ENCODE measurements around the gene ADD1. TPM values are rescaled to one million over a fixed set of nuclear protein-coding genes. Genes with fewer than 3 reads are reported as not detected.

ADD1 gene
- total RNA-seq, 4 donors from 2014 or later, result 253 to 402 (median 311) TPM

DNA sequence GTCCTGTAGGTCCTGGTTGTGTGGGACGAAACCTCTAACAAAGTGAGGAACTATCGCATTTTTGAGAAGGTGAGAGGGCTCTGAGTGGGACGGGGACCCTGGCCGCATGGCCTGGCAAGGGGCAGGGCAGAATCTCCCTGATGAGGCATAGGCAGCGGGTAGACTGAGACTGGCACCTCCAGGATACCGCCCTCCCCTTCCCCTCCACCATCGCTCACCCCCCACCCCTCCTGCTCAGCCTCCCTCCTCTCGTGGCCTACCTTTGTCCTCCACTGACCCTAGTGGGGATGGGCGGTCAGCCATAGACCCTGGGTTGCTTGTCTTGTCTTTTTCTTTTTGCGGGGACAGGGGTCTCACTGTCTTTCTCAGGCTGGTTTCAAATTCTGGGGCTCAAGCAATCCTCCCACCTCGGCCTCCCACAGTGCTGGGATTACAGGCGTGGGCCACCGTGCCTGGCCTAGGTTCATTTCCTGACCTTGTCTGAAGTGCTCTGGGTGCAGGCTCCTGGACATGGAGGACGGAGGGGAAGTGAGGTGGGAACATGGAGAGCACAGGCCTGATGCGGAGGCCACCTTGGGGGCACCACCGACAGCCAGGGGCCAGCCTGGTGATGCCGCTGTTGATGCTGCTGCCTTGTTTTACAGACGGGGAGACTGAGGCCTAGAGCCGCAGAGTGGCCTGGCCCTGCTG lies 10.5 kb upstream of the ADD1 start:
- WGBS, result 89% methylated on average over 13 of the region's 19 CpGs
- Histone ChIP-seq H3K4me3 (no peak overlapping the region), H3K27ac (replicated peaks in 1 of 4) (no peak overlapping the region), H3K36me3 (peaks cover 9 to 80% (median 69%) of the 10 kb centered on the region in 4 donors), H3K4me1 (peaks cover 9 to 21% (median 19%) of the 10 kb centered on the region in 4 donors), H3K27me3 (no peaks in the 10 kb centered on the region), H3K9me3 (no peaks in the 10 kb centered on the region)
- no peak for DNase-seq (ENCODE audit: extremely low spot score)
- no peak for TF ChIP-seq POLR2AphosphoS5 (IDR thresholded peaks at IDR 0.05)
- TF ChIP-seq, protein P1, sequence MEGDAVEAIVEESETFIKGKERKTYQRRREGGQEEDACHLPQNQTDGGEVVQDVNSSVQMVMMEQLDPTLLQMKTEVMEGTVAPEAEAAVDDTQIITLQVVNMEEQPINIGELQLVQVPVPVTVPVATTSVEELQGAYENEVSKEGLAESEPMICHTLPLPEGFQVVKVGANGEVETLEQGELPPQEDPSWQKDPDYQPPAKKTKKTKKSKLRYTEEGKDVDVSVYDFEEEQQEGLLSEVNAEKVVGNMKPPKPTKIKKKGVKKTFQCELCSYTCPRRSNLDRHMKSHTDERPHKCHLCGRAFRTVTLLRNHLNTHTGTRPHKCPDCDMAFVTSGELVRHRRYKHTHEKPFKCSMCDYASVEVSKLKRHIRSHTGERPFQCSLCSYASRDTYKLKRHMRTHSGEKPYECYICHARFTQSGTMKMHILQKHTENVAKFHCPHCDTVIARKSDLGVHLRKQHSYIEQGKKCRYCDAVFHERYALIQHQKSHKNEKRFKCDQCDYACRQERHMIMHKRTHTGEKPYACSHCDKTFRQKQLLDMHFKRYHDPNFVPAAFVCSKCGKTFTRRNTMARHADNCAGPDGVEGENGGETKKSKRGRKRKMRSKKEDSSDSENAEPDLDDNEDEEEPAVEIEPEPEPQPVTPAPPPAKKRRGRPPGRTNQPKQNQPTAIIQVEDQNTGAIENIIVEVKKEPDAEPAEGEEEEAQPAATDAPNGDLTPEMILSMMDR (IDR thresholded peaks at IDR 0.05), result no peak
- no peak for TF ChIP-seq POLR2A (IDR thresholded peaks at IDR 0.05; ENCODE audit: low read depth)
- no peak for TF ChIP-seq EP300 (IDR thresholded peaks at IDR 0.05)
- intact Hi-C loops (cut with DNase I), result no loop called here

DNA sequence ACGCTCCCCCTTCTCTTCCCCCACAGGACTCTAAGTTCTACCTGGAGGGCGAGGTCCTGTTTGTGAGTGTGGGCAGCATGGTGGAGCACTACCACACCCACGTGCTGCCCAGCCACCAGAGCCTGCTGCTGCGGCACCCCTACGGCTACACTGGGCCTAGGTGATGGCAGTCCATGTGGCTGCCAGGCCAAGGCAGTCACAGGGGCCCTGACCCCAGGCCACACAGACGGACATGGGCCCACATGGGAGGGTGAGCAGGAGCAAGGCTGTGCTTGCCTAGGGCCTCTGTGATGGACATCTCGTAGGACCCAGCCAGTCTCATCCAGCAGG lies 10.0 kb upstream of the ADD1 start:
- no peak for TF ChIP-seq POLR2A (IDR thresholded peaks at IDR 0.05; ENCODE audit: low read depth)
- TF ChIP-seq POLR2AphosphoS5 (IDR thresholded peaks at IDR 0.05), result no peak
- no peaks in the 10 kb centered on the region for H3K9me3 ChIP-seq
- H3K27ac ChIP-seq (replicated peaks in 1 of 4), result no peak overlapping the region
- H3K4me1 ChIP-seq, result peaks cover 9 to 26% (median 19%) of the 10 kb centered on the region in 4 donors
- intact Hi-C loops (cut with DNase I), result no loop called here
- WGBS, result 100% methylated on average over 2 of the region's 7 CpGs
- H3K27me3 ChIP-seq, result no peaks in the 10 kb centered on the region
- no peak for DNase-seq (ENCODE audit: extremely low spot score)
- no peak overlapping the region for H3K4me3 ChIP-seq
- peaks cover 9 to 74% (median 64%) of the 10 kb centered on the region in 4 donors for H3K36me3 ChIP-seq

DNA sequence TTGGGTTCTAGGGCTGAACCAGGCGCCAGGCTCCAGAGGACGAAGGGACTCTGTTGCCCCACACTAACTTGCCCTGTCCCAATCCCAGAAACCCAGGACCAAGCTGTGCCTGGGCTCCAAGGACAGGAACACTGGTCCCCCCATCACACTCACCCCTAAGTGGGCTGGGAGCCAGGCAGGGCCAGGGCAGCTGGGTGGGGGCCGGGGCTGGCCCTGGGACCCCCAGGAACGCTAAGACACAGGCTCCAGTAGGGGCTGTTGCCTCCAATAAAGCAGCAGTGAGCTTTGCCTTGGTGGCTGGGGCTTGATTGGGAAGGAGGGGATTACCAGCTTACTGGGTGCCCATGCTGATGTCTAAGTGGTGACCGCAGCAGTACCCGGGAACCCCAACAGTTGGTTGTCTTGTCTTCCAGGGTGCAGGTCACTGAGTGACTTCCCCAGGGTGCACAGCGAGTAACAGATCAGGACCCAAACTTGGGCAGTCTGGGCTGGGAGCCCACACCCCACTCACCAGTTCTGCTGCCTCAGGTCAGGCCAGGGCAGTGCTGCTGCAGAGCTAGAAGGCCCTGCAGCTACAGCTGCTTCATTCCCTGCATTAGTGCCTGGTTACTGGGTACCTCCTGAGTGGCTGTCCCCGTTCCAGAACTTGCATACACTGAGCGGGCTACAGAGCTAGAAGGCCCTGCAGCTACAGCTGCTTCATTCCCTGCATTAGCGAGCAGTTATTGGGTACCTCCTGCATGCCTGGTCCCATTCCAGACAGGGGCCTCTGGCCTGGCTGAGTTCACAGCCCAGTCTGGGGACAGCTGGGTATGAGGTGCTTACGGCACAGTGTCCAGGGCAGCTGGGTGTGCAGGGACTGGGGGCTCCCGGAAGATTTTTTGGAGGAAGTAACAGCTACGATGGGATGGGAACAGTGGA lies 9.4 kb upstream of the ADD1 start:
- Histone ChIP-seq H3K4me3 (no peak overlapping the region), H3K27me3 (no peaks in the 10 kb centered on the region), H3K4me1 (peaks cover 9 to 28% (median 19%) of the 10 kb centered on the region in 4 donors), H3K9me3 (no peaks in the 10 kb centered on the region), H3K27ac (replicated peaks in 1 of 4) (no peak overlapping the region), H3K36me3 (peaks cover 9 to 68% (median 57%) of the 10 kb centered on the region in 4 donors)
- intact Hi-C loops (cut with DNase I), result no loop called here
- DNase-seq (ENCODE audit: extremely low spot score), result no peak
- TF ChIP-seq POLR2A (IDR thresholded peaks at IDR 0.05; ENCODE audit: low read depth) (no peak), POLR2AphosphoS5 (IDR thresholded peaks at IDR 0.05) (no peak), EP300 (IDR thresholded peaks at IDR 0.05) (no peak)
- TF ChIP-seq, protein P1 (IDR thresholded peaks at IDR 0.05), result no peak
- WGBS, result 89% methylated on average over 7 of the region's 13 CpGs

DNA sequence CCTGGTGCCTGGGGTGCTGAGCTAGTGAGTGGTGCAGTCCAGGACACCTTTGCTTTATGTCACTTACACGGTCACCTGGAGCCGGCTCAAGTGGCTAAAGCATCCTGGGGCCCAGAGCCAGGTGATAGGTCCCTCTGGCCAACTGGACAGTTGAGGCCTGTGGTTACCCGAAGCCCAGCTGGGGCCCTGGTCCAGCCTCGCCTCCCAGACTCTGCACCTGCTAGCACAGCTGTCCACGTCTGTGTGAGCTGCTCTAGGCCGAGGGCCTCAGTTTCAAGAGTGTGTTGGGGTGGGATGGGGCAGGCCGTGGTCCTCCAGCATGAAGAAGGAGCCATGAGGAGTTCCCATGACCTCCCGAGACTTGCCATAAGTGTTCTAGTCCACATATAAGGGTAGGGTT lies 7.7 kb upstream of the ADD1 start:
- no peak for DNase-seq (ENCODE audit: extremely low spot score)
- H3K36me3 ChIP-seq, result peaks cover 9 to 51% (median 41%) of the 10 kb centered on the region in 4 donors
- intact Hi-C loops (cut with DNase I), result no loop called here
- TF ChIP-seq EP300 (IDR thresholded peaks at IDR 0.05) (no peak), POLR2AphosphoS5 (IDR thresholded peaks at IDR 0.05) (no peak), POLR2A (IDR thresholded peaks at IDR 0.05; ENCODE audit: low read depth) (no peak)
- TF ChIP-seq, protein P1 (IDR thresholded peaks at IDR 0.05), result no peak
- H3K4me3 ChIP-seq, result no peak overlapping the region
- no peaks in the 10 kb centered on the region for H3K9me3 ChIP-seq
- H3K27me3 ChIP-seq, result no peaks in the 10 kb centered on the region
- peaks cover 9 to 28% (median 19%) of the 10 kb centered on the region in 4 donors for H3K4me1 ChIP-seq
- peak overlapping the region in 1 of 4 donors; percentile 25 for H3K27ac ChIP-seq (replicated peaks in 1 of 4)
- 94% methylated on average over 7 of the region's 8 CpGs for WGBS

DNA sequence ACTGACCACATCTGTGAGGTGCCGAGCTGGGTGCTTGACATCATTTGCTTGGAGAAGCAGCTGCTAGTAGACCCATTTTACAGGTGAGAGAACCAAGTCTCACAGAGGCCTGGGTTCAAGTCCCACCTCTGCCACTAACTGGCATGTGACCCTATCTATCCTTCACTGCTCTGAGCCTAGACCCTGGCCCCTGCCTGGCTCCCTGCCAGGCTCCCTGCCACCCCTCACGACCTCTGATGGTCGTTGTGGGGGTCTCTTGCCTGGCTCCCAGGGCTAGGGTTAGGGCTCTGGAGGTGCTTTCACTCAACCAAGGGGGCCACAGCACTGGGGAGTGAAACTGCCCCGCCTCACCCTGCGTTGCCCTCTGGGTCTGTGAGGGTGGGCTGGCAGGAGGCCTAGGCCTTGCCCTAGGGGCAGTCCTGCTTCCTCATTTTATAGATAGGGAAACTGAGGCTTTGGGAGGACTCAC lies 7.2 kb upstream of the ADD1 start:
- no peaks in the 10 kb centered on the region for H3K27me3 ChIP-seq
- peak overlapping the region in 2 of 4 donors; percentile 25 to 44 for H3K27ac ChIP-seq (replicated peaks in 1 of 4)
- TF ChIP-seq, protein P1 (IDR thresholded peaks at IDR 0.05), result no peak
- no peak for TF ChIP-seq POLR2A (IDR thresholded peaks at IDR 0.05; ENCODE audit: low read depth)
- no peak for TF ChIP-seq EP300 (IDR thresholded peaks at IDR 0.05)
- TF ChIP-seq POLR2AphosphoS5 (IDR thresholded peaks at IDR 0.05), result no peak
- DNase-seq (ENCODE audit: extremely low spot score), result no peak
- H3K4me1 ChIP-seq, result peaks cover 9 to 28% (median 19%) of the 10 kb centered on the region in 4 donors
- WGBS, result 75% methylated on average over 3 of the region's 5 CpGs
- intact Hi-C loops (cut with DNase I), result no loop called here
- H3K9me3 ChIP-seq, result no peaks in the 10 kb centered on the region
- no peak overlapping the region for H3K4me3 ChIP-seq
- peaks cover 9 to 47% (median 36%) of the 10 kb centered on the region in 4 donors for H3K36me3 ChIP-seq
